Measurements from ENCODE around the gene VMP1. TPM values are rescaled to one million over a fixed set of nuclear protein-coding genes. Genes with fewer than 3 reads are reported as not detected.
A peak's percentile ranks its signal among the peaks of the same experiment; 100 is the strongest.
"Not testable (repeated sequence)": the region's sequence is repeated elsewhere in the genome, so short reads cannot be mapped to it uniquely, and the experiment has no call there.

The VMP1 gene
- total RNA-seq, 1 donor from 2014 or later: 218 TPM

DNA sequence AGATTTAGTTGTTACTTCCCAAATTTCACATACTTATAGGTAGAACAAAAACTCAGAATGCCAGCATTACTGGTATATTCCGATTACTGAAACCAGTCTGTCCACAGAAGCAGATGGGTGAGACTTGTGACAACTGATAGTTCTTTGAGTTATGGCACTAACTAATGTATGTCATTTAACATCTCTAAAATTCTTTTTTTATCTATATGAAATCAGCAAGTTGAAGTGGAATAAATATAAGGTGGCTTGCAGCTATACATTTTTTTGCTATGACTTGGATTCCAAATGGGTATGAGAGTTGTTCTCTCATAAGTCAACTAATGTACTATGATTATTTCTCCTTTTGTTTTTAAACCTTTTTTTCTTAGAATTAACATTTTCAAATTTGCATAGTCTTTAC lies 69.1 kb downstream of the VMP1 start:
- DNase-seq (ENCODE audit: extremely low read depth, low read depth, low spot score): no peak

DNA sequence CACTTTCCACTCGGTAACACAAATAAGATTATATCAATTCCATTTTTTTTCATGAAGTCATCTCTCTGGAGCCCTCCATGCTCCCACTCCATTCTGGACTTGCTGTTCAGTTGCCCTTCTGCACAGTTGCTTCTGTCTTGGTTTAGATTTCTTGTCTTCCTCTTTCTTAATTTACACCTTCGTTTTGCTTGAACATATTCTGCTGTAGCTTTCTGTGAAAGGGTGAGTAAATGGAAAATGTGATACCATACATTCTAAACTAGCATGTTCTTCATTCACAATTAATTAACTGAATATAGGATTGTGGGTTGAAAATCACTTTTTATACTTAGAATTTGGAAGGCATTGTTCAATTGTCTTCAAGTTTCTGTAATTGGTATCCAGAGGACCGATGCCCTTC lies 69.6 kb downstream of the VMP1 start:
- DNase-seq (ENCODE audit: extremely low read depth, low read depth, low spot score): no peak

DNA sequence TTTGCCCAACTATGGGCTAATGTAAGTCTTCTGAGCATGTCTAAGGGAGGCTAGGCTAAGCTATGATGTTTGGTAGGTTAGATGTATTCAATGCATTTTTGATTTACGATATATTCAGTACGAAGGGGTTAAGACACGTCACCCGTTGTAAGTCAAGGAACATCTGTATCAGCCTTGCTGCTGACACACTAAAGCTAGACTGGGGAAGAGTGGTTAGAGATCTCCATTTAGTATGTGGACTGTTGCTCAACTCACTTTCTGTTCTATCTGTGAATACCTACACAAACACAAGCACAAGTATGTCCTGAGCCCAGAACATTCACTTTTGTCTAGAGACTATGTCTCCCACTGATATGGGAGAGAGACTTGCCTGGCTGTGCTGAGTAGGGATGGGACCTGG lies 71.5 kb downstream of the VMP1 start:
- no peak for DNase-seq (ENCODE audit: extremely low read depth, low read depth, low spot score)

DNA sequence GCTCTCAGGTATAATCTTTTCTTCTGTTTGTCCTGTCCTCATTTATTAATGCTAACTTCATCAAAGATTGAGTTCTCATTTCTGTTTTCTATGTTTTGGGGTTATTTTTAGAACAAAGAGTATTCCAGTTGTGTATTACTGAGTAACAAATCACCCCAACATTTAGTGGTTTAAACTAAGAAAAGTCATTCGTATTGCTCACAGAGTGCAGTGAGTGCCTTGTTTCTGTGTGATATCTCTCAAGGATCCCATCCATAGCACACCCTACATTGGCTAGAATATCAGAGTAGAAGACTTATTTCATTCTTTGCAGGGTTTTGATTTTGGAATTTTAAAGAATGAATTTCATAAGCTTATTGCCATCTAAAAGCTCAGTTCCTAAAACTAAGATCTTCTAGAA lies 72.1 kb downstream of the VMP1 start:
- no peak for DNase-seq (ENCODE audit: extremely low read depth, low read depth, low spot score)

DNA sequence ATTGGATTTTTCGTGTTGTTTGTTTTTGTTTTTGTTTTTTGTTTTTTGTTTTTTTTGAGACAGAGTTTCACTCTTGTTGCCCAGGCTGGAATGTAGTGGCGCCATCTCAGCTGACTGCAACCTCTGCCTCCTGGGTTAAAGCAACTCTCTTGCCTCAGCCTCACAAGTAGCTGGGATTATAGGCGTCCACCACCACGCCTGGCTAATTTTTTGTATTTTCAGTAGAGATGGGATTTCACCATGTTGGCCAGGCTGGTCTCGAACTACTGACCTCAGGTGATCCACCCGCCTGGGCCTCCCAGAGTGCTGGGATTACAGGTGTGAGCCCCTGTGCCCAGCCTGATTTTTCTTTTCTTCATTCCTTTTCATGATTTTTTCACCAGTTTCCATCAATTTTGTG lies 73.1 kb downstream of the VMP1 start:
- not testable (repeated sequence) for DNase-seq (ENCODE audit: extremely low read depth, low read depth, low spot score)

DNA sequence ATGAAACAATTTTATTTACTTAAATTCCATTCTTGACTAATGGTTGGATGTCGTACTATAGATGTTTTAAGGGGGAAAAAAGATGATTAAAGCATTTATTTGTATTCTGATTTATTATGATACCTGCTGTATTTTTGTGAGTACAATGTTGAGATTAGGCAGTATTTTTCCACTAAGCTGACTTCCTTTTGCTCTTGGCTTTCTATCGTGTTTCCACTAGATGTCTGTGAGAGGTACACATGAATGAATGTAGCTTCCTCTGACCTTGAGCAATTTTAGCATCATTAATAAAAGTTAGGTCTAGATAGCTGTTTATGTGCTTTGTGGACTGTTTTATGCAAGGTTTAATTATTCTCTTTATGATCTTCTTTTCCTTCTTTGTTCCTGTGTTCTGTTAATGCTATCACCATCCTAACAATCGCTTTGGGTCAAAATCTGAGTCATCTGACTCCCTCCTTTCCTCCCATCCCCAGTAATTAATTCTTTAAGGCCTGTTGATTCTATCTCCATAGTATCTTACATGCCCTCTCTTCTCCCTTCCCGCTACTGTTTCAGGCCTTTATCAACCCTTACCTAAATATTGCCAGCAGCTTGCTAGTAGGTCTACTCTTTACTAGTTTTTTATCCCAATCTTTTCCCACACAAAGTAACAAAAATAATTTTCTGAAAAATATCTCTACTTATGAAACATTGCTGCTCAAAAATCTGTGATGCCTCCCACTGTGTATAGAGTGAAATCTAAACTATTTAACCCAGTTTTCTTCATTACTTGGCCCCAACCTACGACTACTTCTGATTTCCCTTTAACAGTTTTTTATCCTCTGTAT lies 76.0 kb downstream of the VMP1 start:
- DNase-seq (ENCODE audit: extremely low read depth, low read depth, low spot score): no peak

DNA sequence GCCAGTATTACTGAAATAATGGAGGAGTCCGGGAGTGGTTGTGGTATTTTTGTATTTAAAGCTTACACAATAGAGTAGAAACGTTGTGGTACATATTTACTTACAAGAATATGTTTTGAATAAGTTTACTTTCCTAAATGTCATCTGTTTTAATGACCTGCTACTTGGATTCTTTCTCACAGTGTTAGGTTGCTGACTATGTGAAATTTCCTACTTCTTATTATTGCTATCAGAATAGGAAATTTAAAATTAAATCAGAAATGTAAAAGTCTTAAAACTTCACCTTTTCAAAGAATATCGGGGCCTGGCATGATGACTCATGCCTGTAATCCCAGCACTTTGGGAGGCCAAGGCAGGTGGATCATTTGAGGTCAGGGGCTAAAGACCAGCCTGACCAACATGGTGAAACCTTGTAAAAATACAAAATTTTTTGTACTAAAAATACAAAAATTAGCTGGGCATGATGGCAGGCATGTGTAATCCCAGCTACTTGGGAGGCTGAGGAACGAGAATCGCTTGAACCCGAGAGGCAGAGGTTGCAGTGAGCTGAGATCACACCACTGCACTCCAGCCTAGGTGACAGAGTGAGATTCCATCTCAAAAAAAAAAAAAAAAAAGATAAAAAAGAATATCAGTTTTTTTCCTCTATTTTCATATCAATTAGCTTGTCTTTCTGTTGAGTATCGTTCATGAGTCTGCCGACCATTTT lies 77.8 kb downstream of the VMP1 start:
- no peak for DNase-seq (ENCODE audit: extremely low read depth, low read depth, low spot score)

DNA sequence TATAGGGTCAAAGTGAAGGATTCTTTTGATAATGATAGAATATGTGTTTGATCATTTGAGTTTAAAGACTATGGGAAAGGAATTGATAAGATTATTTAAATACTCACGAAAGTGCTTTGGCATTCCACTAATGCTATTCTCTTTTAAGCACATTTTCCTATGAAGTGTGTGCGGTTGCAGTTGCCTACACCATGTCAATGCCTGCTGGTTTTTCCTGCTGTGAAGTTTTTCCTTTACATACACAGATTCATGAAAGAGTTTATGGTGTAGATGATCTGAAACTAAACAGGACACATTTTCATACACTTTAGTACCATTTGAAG lies 78.7 kb downstream of the VMP1 start:
- DNase-seq (ENCODE audit: extremely low read depth, low read depth, low spot score): no peak

DNA sequence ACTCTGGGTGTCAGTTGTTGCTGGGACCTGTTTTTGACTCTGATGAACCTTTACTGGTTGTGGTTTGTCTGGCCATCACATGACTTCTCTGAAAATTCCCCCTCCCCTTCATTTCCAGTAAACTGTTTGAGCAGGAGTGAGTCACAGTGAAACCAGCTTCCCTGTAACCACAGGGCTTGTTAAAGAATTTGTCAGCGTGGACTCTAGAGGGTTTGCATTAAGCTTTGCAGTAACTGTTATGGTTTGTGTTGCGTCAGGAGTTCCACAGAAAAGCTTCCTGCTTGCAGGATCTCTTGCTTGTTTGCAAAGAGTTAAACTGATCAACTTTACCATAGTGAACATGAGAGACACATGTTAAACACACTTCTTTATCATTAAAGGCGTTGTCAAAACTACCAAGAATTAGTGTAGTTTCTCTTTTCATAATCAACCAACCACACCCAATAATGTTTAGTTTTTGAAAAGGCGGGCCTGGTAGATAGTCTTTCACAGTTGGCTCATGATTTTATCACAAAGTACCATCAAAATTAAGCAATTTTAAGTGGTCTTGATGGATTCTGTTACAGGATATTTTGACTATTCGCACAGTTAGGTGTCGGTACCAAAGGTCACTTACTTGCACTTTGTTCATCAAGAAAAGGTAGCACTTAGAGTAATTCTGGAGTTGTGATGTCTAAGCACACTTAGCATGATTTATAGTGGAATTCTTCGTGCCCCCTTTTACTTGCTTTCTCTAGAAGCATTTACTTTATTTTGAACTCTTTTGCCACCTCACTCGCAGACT lies 79.3 kb downstream of the VMP1 start:
- peak; percentile 99 for DNase-seq (ENCODE audit: extremely low read depth, low read depth, low spot score)

DNA sequence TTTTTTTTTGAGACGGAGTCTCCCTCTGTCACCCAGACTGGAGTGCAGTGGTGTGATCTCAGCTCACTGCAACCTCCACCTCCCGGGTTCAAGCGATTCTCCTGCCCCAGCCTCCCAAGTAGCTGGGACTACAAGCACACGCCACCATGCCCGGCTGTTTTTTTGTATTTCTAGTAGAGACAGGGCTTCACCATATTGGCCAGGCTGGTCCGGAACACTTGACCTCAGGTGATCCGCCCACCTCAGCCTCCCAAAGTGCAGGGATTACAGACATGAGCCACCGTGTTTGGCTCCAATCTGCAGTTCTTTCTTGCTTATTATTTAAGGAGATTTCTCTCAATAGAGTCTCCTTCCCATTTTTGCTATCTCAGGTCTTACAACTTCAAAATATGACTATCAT lies 82.4 kb downstream of the VMP1 start:
- DNase-seq (ENCODE audit: extremely low read depth, low read depth, low spot score): not testable (repeated sequence)

DNA sequence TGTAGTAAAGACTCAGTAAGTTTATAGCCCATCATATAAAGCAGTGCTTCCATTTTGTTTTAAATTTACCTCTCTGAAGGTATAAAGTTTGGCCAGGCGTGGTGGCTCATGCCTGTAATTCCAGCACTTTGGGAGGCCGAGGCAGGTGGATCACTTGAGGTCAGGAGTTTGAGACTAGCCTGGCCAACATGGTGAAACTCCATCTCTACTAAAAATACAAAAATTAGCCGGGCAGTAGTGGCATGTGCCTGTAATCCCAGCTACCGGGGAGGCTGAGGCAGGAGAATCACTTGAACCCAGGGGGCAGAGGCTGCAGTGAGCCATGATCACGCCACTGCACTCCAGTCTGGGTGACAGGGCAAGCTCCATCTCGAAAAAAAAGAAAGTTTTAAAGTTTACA lies 83.0 kb downstream of the VMP1 start:
- DNase-seq (ENCODE audit: extremely low read depth, low read depth, low spot score): not testable (repeated sequence)

DNA sequence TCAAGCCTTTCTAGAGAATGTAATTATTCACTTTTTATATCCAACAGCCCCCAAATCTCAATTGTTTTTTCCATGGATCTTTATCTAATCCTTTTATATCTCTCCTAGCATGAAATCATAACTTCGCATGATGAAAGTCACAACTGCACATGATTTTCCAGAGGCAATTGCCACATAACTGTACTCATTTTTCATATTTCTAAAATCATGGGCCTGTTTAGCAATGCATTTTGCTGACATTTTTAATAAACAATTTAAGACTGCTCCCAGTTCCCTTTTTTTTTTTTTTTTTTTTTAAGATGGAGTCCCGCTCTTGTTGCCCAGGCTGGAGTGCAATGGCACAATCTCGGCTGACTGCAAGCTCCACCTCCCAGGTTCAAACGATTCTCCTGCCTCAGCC lies 83.5 kb downstream of the VMP1 start:
- no peak for DNase-seq (ENCODE audit: extremely low read depth, low read depth, low spot score)

DNA sequence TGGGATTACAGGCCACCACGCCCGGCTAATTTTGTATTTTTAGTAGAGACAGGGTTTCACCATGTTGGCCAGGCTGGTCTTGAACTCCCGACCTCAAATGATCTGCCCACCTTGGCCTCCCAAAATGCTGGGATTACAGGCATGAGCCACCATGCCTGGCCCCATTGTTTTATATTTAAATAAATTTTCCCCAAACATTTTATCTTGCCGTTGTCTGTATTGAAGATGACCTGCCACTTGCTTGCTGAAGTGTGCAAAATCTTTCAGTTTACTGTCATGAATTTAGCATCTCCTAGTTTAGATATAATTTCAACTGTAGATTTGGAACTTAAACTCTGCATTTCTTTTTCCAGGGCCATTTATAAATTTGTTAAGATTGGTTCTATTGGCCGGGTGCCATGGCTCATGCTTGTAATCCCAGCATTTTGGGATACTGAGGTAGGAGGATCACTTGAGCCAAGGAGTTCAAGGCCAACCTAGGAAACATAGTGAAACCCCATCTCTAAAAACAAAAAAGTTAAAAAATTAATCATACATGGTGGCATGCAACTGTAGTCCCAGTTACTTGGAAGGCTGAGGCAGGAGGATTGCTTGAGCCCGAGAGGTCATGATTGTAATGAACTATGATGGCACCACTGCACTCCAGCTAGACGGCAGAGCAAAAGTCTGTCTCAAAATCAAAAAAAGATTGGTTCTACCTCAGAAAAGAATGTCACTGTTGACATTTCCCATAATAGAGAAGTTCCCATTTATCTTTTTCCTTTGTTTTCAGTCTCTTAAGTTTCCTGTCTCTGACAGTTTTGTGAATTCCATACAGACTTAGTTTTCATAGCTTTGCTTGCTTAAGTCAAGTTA lies 84.4 kb downstream of the VMP1 start:
- DNase-seq (ENCODE audit: extremely low read depth, low read depth, low spot score): peak; percentile 83

DNA sequence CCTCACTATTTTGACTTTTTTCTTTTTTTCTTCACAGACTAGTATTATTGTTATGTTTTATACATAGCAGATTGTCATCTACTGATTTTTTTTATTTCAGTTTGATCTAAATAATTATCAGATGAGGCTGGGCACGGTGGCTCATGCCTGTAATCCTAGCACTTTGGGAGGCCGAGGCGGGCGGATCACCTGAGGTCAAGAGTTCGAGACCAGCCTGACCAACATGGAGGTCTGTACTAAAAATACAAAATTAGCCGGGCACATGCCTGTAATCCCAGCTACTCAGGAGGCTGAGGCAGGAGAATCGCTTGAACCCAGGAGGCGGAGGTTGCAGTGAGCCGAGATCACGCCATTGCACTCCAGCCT lies 85.0 kb downstream of the VMP1 start:
- DNase-seq (ENCODE audit: extremely low read depth, low read depth, low spot score): not testable (repeated sequence)

DNA sequence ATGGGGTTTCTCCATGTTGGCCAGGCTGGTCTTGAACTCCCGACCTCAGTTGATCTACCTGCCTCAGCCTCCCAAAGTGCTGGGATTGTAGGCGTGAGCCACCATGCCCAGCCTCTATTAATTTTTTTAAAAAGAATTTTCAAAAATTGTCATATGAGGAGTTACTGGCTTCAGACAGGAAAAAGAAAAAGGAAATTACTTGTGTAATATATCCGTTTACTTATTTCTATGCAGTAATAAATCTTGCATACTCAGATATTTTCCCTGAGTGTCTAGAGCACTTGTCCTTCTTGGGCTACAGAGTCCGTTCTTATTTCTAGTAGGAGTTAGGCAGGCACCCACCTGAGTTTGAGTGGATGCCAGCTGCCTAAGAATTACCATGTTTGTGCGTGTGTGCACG lies 85.8 kb downstream of the VMP1 start:
- DNase-seq (ENCODE audit: extremely low read depth, low read depth, low spot score): no peak

DNA sequence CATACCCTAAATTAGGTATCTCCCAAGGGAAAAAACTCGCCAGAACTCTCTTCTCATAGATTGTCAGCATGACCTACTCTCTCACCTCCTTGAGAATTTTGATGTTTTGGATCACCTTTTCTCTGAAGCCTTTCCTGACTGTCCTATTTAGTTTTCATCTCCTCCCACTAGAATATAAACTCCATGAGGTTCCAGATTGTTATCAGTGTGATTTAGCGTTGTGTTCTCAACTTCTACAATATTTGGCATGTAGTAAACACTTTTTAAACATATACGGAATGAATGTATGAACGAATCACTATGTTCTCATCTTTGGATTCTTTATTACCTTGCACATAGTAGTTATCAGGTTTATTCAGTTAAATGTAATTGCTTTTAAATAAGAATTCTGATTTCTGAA lies 88.7 kb downstream of the VMP1 start:
- no peak for DNase-seq (ENCODE audit: extremely low read depth, low read depth, low spot score)

DNA sequence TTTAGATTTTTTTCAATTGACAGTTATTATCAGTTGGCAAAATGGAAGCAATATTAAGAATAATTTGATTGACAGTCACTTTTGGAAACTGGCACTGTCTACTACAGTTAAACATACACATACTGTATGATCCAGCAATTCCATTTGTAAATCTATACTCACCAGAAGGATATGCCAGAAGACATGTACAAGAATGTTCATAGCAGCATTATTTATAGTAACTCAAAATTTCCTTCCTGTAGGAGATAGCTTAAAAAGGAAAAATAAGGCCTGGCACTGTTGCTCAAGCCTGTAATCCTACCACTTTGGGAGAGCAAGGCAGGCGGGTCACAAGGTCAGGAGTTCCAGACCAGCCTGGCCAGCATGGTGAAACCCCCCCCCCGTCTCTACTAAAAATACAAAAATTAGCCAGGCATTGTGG lies 89.3 kb downstream of the VMP1 start:
- DNase-seq (ENCODE audit: extremely low read depth, low read depth, low spot score): no peak

DNA sequence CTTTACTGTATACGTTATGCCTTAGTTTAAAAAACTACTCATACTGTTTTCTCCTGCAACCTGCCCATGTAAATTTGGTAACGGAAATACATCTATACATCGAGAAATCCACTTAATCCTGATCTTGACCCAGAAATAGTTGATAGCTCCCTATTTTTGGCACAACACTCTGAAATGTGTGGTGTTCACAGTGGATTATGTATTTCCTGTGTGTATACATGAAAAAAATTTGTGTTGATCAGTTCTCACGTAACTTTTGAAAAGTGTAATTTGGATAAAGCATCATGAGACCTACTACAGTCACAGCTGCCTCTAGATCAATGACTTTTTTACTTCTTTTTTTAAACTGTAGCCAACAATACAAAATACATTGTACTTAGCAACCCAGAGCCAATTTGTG lies 90.7 kb downstream of the VMP1 start:
- DNase-seq (ENCODE audit: extremely low read depth, low read depth, low spot score): no peak

DNA sequence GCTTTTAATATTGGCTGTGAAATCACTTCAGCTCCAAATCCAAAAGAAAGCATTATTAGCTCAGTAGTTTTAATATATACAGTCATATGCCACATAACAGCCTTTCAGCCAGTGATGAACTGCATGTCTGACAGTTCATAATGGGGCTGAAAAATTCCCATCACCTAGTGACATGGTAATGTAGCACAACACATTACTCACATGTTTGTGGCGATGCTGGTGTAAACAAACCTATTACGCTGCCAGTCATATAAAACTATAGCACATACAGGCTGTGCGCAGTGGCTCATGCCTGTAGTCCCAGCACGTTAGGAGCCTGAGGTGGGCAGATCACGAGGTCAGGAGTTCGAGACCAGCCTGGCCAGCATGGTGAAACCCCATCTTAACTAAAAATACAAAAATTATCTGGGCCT lies 93.1 kb downstream of the VMP1 start:
- DNase-seq (ENCODE audit: extremely low read depth, low read depth, low spot score): no peak

DNA sequence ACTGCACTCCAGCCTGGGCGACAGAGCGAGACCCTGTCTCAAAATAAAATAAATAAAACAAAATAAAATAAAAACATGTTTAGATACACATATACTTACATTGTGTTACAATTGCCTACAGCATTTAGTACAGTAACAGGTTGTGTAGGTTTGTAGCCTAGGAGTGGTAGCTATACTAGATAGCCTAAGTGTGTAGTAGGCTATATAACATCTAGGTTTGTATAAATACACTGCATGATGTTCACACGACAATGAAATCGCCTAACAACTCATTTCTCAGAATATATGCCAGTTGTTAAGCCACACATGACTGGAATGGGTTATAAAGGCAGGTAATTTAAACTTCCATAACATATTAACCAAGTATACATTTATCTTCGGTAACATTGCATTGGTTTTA lies 94.7 kb downstream of the VMP1 start:
- DNase-seq (ENCODE audit: extremely low read depth, low read depth, low spot score): no peak

Data from glomerular endothelial cell (primary cell).